Fibroblast of skin of abdomen (primary cell): Measurements from ENCODE around the gene AMER1. TPM values are rescaled to one million over a fixed set of nuclear protein-coding genes. Genes with fewer than 3 reads are reported as not detected.
"Not testable (repeated sequence)": the region's sequence is repeated elsewhere in the genome, so short reads cannot be mapped to it uniquely, and the experiment has no call there.

Source experiments
- DNase-seq: peaks from one replicate; pipeline ENCODE4 v3.0.0-alpha.2; 2013
- polyA plus RNA-seq, 2 experiments: library from polyadenylated mRNA; unstranded; fragments of 120-200 nt; gene quantifications; one replicate each; pipeline ENCODE4 v1.2.1, GENCODE V29; 2013; ENCODE audit not compliant: insufficient read length in 2 of 2

The AMER1 gene
- 2.8 TPM for polyA plus RNA-seq (2013, experiment 1 of 2; ENCODE audit: insufficient read length)
- polyA plus RNA-seq (2013, experiment 2 of 2; ENCODE audit: insufficient read length): 2.5 TPM

GRCh38 chrX:64205441-64205734 is at the start of gene AMER1:
TSS of gene AMER1 (minus strand) at chrX:64205708. CDS start at chrX:64193286, 12,422 bp downstream.
- no peak for DNase-seq

DNA sequence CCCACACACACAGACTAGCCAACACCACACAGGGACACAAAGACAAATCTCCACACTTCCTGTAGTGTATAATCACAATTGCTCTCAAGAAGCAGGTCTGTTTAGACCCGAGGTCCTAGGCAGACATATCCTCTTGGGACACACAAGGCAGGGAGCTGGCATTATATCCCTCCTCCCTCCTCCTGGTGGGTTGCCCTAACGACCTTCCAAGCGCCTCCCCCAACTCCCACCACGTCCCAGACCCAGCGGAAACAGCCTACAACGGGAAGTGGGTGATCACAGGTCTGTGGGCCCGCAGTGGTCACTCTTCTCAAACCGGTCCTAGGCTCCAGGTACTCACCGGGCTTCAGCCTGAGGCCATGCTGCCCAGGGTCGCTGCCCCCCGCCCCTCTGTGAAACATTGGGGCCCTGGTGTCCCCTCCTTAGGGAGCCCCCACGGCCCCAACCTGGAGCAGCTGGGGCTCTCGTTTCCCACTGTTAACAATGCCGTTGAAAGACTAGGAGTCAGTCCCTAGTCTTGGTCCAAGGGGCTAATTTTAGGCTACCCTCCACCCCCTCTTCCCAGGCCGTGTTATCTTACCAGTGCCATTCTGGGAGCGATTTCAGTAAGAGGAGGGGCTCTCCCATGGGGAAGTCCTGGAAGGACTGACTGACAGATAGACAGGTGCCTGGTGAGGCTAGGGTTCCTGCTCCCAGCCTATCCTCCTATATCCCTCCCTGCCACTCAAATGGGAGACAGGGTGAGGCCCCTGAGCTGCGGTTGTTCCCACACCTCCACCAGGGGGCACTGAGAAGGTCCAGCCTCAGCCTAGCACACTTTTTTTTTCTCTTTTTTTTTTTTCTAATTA is 24.8 kb upstream of the AMER1 start, which contains the start of gene ASB12:
TSS of gene ASB12 (minus strand) at position 485 of the 848 bp plus-strand sequence. CDS start 4,957 bp downstream, outside the sequence.
- no peak for DNase-seq

DNA sequence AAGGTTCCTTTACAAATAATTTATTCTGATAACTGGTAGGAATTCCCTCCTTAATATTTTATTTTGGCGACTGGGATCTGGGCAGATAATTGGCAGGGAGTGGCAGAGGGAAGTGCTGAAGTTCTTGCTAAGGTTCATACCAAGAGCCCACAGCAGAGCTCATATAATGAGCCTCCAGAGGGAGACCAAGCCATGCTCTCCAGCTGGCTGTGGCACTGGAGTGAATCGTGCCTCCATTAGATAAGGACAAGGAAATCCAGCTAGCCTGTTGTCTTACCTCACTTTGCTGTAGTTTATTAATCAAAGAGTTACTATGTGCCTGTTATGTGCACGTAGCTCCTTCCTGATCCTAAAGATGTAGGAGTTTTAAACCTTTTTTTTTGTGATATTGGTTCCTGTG is 23.6 kb upstream of the AMER1 start:
- DNase-seq: no peak

DNA sequence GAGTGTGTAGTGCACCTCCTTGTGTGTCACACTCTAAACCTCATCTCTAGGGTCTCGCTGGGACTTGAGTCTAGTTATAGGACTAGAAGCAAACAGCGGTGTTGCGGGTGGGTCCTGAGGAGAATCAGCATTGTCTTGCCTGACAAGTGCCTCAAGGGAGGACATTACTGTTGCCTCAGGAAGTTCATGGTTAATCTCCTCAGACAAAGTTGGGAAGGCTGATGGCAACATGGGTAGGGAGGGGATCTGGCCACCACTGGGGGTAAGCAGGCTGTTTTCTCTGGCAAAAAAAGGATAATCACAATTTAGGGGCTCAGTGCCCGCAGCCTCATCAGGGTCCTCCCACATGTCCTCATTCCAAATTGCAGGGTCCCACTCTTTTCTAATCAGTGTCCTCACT is 12.5 kb upstream of the AMER1 start:
- no peak for DNase-seq

DNA sequence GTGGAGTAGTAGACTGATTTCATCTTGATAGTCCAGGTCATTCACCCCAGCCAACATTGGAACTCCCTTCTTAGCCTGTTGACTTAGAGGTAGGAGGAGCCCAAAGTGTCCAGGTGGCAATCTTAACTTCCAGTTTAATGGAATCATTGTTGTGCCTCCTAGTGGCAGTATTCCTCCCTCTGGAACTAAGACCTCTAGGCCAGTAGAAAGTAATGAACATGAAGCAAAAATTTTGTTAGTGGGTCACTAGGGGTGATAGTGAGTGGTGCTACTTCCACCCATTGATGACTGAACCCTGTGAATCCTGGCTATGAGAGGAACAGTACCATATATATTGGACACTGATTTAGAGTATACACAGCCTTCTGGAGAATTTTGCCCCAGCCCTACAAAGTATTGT is 8.5 kb upstream of the AMER1 start:
- DNase-seq: not testable (repeated sequence)

DNA sequence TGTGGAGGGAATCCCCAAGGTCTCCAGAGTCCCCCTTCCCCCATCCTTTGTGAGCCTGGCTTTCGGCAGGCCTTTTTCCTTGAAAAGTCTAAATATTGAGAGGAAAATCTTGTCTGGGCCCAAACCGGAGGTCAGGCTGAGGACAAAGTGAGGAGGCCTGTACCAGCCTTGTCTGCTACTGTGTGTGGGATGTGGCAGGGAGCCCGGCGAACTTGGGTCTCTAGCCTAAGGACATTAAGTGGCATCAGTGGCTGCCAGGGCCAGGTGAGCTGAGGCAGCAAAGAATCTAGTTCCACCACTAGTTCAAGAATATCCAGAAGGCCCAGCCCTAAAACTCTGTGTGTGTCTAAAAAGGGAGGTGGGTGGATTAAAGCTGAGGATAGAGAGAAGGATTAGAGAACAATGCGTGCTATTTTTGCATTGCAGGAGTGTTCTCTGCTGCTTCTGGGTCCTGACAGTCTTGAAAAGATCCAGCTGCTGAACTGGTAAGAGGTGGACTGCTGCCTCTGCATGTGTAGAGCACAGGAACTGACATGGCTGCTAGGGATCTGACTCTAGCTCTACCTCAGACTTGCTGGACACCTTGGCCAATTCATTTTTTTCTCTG is 1.2 kb upstream of the AMER1 start:
- peak; percentile 14 for DNase-seq

DNA sequence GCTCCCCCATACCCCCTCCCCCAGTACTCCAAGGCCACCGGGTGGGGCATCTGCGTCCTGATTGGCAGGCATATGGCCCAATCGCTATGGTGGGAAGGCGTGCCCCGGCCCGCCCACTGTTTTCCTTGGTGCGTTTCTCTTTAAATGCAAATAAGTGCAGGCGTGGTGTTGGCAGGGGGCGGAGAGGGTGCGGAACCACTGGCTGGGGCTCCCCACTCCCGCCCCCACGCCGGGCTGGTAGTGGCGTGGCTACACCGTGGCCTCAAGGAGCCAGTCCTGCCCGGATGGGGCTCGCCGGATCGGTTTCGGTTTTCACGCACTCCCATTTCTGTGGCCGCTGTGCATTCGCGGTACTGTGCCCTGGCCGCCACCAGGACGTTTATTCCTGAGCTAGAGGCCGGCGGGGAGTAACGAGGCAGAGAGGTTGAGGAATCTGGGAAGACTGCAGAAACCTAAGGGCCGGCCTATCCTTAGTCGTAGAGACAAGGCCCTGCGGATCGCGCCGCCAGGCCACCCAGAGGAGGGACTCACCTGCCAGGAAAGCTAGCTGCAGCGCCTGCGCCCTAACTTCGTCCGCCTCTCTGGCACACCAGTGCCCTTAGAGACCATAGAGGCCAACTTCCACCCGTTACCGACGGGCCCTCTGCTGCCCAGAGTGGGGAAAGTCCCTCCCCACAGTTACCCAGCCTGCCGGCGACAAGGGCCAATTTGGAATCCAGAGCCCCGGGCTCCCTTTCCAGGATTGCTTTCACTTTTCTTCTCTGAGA is 410 bp upstream of the AMER1 start:
- DNase-seq: peak; percentile 93

- DNase-seq: peak; percentile 7
Observed at GRCh38 chrX:64204701-64205440, 637 bp downstream of the AMER1 start.

DNA sequence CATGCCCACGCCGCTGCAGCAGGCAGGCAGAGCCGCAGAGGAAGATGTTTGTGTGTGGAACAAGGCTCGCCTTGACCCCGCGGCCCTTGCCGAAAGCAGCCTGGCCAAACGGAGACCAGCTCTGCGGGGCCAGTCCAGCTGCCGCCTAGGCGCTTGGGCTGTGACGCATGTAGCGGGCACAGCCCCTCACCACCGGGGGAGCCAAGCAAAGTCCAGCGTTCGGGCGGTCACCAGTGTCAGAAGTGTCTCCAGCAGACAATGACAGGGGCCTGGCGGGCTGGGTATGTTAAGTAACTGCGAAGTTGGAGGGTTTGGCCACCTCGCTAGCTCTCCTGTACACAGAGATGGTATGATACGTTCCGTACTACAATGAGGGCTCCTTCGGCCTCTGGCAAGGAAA is 1.3 kb downstream of the AMER1 start:
- no peak for DNase-seq

DNA sequence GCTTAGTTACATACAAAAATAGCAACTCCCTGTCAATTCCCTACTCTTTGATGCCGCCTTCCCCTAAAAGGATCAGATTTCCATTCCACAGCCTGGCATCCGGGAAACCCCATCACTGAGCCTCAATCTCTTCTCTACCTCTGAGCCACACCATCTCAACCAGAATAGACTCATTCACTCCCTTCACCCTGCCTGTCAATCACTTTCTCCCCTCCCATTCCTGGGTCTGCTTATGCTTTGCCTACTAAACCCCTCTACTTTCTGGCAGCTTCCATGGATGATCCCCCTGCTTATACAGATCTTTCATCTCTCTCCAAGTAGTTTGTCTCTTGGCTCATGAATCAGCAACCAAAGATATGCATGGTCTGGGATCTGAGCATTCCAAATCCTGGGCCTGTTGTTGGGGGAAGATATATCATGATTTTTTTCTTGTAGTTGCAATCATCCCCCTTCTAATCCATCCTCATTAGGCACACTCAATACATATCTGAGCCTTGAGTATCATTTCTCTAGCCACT is 2.6 kb downstream of the AMER1 start:
- DNase-seq: peak; percentile 73

- DNase-seq: no peak
Observed at GRCh38 chrX:64198036-64198435, 7.5 kb downstream of the AMER1 start.

DNA sequence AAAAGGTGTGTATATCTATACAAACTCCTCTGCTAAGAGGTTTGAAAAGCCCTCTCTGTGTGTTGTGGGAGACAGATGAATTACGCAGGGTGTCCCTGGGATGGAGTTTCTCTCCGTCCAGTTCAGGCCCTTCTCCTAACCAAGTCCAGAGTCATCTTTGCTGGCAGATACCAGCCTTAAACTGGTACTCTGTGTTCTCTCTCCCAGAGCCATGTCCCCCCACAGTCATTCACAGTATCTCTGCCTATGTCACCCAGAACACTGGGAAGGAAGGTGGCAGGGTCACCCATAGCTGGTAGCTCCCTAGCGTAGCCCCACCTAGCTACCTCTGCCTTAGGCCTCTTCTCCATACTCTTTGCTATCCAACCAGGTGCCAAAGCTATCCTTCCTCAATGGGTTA is 8.9 kb downstream of the AMER1 start:
- DNase-seq: no peak

DNA sequence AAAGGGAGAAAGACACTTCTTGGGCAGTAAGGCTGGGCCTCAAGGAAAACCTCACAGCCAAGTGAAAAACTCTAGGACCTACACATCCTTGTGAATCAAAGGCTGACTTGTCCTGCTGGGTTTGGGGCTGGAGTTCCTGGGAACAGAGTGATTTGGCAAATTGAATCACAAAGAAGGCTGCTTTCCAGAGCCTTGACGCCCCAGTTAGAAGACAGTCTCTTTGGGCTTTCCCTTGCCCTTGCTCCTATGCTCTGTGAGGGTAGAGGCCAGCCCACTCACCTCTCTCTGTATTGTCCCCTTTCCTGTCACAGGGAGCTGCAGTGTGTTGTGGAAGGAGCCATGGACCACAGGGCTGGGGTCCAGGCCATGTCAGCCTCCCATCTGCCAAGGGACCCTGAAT is 9.6 kb downstream of the AMER1 start:
- no peak for DNase-seq

DNA sequence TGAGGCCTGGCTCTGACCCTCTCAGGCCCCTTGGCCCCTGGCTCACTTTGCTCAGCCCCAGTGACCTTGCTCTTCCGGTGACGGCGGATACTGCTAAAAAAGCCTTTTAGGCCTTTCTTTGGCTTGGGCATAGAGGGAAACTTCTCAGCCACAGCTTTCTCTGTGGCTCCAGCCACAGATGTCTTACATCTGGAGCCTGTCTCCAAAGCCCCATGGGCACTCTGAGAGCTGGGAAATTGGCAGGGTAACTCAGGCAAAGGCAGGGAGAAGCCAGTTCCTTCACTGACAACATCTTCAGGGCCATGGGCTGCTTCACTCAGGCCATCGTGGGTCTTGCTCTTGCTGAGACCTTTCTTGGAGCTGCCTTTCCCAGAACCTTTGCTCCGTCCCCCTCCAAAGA is 12.8 kb downstream of the AMER1 start:
- no peak for DNase-seq

GRCh38 chrX:64192040-64192439 is 13.5 kb downstream of the AMER1 start:
- DNase-seq: no peak

- DNase-seq: no peak
Observed at GRCh38 chrX:64191281-64192010, 14.1 kb downstream of the AMER1 start.

GRCh38 chrX:64190136-64190740 is 15.3 kb downstream of the AMER1 start:
- DNase-seq: no peak

DNA sequence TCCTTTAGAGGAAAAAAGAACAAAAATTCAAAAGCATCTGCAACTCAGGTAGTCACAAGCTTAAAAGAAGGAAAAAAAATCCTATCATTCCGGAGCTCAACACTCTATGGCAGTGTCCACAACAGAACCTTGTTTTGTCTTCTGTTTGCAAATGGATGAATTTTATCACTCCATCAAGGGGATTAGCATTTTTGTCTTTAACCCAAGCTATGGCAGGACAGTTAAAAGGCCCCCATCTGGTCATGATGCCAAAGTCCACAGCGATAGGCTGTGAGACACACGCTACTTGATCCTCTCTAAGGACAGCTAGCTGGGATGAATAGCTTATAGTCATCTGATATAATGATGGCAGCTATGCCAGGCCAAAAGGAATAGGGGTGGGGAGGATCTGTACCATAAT is 16.6 kb downstream of the AMER1 start:
- no peak for DNase-seq

DNA sequence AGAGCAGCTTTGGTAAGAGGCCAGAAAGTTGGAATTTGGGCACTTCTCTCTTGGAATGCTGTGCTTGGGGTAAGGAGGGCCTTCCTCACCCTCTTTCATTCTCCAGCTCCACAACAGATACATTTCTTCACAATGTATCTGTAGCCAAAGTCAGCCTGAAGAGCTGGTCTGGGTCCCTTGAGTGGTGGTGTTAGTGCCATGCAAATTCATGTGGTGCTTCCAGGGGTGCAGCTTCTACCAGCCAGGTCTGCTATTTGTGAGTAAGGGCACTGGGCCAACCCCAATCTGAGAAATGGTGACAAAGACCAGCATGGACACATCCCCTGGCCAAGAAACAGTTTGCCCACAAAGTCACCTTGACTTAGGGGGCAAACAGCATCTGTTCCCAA is 17.8 kb downstream of the AMER1 start:
- no peak for DNase-seq

DNA sequence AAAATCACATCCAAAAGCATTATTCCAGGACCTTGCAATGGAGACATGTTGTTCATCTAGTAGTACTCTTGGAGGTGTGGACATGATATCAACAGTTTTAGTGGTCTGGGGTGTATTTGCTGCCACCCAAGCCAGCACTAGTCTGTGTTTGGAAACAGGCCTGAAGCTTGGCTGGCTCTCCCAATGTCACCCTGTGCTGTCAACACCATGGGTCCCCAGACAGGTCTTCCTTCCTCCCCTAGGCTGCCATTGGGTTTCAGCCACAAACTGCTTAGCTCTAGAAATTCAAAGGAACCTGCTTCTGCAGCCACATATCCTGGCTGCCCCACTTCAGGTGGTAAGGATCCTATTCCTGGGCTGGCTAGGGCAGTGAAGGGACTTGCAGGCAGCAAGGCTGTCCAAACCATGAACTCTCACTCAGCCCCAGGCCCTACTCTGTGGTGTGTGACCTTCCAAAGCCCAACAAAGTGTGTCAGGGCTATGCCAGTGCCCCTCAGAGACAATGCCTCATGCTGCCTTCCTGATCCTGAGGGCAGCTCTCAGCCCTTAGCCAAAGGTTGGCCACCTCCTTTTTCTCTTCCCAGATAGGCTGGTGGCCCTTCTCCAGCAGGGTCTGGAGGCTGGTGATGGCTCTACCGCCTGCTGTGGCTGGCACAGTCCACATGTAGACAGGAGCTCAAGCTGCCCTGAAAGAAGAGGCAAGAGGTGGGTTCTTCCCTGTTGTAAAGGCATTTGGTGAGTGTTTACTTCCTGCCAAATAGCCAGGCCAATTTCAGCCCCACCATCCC is 18.3 kb downstream of the AMER1 start:
- DNase-seq: no peak
